GM19463 (cell line): ENCODE results near the gene VPS13C.
"Not testable (repeated sequence)": the region's sequence is repeated elsewhere in the genome, so short reads cannot be mapped to it uniquely, and the experiment has no call there.

Experiments used
- ATAC-seq: cut with Tn5 transposase; IDR thresholded peaks from one replicate; pipeline ENCODE4 v1.9.1; 2021; ENCODE audit warnings: mild to moderate bottlenecking, moderate library complexity; ENCODE audit not compliant: unreplicated experiment

VPS13C gene

DNA sequence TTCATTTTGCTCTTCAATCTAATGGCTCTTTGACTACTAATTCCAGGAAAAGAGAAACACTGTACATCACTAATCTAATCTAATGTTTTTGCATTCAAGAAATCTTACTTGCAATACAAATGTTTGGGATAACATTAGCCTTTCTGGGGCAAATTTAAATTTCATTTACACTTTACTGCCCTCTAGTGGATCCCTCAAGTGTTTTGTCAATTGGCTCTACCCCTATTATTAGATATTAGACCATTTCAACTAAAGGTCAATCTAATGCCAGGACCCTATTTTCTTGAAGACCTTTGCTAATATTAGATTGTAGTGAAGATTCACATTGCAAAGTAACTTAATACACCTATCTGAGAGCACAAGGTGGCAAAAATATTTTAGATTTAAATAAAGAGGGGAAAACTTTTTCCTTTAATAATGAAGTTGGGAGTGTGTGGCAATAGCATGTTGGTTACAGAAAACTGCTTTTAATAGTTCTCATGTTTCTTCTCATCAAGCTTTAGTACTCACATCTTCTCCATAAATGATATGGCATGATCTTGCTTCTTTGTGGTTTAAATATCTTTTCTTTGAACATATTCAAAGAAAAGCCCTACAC lies 11.6 kb upstream of the VPS13C start:
- ATAC-seq, result no peak

- ATAC-seq, result no peak
These were observed 9.3 kb upstream of the VPS13C start for GRCh38 chr15:62069551-62069950.

DNA sequence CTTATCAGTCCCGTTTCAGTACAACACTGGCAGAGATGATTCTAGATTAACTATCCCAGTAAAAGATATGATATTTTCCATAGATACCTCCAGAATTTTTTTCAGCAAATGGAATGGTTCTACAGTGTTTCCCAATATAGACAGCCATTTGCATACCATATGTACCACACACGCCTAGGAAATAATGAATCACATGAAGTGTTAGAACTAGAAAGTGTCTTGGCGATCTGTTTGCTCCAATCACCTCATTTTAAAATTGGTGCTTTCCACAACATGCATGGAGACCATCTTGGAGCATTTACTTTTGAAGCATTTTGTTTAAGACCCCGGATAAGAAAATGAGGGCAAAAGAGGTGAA lies 8.5 kb upstream of the VPS13C start:
- ATAC-seq, result no peak

- peak; percentile 38 for ATAC-seq
These were observed 8.0 kb upstream of the VPS13C start for GRCh38 chr15:62068071-62068809.

GRCh38 chr15:62067448-62068044 lies 7.3 kb upstream of the VPS13C start:
- ATAC-seq, result peak; percentile 39

GRCh38 chr15:62066663-62067447 lies 6.6 kb upstream of the VPS13C start, which contains the start of gene C2CD4A:
Gene C2CD4A (plus strand): TSS chr15:62066977. CDS start chr15:62067614, 637 bp downstream.
- ATAC-seq, result no peak

GRCh38 chr15:62063825-62064635 lies 3.8 kb upstream of the VPS13C start:
- no peak for ATAC-seq

- ATAC-seq, result peak; percentile 0
These were observed 641 bp upstream of the VPS13C start for GRCh38 chr15:62060896-62061280.

GRCh38 chr15:62059816-62060112 lies 483 bp downstream of the VPS13C start:
- peak; percentile 71 for ATAC-seq

DNA sequence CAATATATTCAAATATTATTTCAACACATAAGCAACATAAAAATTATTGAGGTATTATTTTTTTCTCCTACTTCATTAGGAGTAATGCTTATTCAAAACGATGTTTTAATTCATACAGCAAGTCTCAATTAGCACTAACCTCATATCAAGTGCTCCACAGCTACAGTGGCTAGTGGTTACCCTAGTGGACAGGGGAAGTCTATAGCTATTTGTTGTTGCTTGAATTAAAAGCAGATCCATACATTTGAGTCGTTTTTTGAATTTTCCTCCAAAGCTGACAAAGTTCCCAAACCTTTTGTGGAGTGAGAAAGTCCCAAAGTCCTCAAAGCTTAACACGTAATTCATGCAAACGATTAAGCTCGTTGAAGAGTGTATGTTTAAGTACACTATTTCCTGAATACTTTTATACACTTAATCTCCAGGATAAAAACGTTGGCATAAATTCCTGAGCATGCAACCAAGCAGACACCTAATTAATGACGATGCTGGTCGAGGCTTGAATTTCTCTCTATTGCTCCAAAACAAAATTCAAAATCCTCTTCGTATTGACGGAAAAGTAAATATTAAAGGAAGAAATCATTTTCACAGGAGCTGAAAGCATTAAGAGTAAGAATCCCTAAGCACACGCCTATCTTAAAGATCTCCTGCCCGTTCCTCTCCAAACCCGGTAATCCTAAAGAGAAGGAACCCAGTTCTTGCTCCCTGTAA lies 985 bp downstream of the VPS13C start:
- no peak for ATAC-seq

DNA sequence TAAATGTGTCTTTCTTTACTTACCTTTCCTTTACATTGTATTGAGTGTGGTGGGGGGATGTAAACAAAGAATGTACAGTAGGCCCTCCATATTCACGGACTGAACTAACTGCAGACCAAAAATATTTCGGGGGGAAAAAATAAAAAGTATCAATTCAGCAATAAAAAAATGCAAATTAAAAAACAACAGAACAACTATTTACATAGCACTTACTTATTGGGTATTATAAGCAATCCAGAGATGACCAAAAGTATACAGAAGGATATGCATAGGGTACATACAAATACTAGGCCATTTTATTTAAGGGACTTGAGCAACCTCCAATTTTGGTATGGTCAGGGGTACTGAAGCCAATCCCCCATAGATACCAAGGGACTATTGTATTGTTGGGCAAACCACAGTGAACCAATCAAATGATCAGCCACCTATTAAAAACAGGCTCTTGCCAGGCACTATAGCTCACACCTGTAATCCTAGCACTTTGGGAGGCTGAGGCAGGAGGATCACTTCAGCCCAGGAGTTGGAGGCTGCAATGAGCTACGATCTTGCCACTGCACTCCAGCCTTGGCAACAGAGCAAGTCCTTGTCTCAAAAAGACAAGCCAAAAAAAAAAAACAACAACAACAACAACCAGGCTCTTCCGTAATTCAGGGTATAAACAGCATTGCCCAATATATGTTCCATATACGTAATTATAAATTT lies 1.8 kb downstream of the VPS13C start:
- no peak for ATAC-seq

GRCh38 chr15:62057341-62057980 lies 2.8 kb downstream of the VPS13C start:
- ATAC-seq, result no peak

- ATAC-seq, result no peak
These were observed 5.3 kb downstream of the VPS13C start for GRCh38 chr15:62054979-62055378.

DNA sequence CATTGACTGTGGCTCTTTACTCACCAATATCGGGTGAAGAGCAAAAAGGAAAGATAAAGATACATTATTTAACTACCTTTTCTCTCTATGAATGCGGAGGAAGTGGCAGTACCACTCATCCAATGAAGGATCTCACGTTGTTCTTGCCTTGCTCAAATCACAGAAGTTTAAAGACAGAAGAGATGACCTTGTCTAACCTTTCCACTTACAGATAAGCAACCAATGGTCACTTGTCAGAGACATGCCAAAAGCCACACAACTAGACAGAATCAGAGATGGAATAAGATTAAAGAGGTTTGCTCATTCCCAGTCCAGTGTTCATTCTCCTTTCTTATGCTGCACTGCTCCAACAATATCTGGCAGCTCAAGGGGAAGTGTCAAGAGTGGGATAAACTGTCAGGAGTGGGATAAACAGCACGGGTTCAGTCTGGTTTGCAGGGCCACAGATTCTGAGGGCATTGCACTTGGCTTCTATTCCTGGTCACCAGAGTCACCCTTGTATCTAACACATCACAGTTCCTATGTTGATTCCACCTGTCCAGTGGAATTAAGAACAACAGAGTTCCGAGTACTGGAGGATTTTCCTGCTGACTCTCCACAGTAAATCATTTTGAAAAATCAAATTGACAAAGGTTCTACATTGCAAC lies 6.7 kb downstream of the VPS13C start:
- no peak for ATAC-seq

DNA sequence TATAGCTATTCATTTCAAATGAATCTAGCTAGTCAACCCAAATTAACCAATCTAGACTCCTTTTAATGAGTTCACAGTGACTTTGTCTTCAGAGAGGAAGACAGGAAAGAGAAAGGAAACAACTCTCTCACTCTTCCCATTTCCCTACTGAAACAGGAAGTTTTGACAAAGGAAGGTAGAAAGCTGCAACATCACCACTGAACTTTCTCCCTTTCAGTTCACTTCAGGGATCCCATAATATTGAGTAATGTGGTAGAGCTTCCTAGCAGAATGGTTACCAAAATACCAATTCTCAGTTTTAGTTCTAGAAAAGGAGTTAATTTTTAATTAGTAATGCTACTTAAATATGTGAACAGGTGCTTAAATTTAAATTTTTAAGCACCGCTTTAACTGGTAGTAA lies 7.5 kb downstream of the VPS13C start:
- no peak for ATAC-seq

DNA sequence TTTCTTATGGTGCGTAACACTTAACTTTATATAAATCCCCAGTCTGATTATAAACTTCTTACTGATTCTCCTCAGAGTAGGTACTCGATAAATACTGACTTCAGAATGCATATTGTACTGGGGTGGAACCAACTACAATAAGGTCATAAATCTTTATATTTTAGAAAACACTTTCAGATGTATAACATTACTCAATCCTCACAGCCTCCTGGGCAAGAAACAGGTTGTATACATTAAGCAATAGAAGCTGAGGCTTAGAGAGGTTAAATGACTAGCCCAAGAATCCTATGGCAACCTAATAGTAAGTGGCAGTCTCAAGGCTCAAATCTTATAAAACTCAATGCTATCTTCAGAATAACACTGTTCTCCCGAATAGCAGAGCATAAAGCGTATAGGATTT lies 9.1 kb downstream of the VPS13C start:
- ATAC-seq, result no peak

GRCh38 chr15:62050115-62050514 lies 10.1 kb downstream of the VPS13C start:
- no peak for ATAC-seq

- ATAC-seq, result not testable (repeated sequence)
These were observed 12.0 kb downstream of the VPS13C start for GRCh38 chr15:62048254-62048653.
